Left lung (tissue), 10 donors: Measurements from ENCODE around the gene CDO1. TPM values are rescaled to one million over a fixed set of nuclear protein-coding genes. Genes with fewer than 3 reads are reported as not detected.

Source experiments
- ATAC-seq: fragments of 200-7000 bp; cut with Tn5 transposase; one replicate; pipeline ENCODE4 v1.9.1; 2020; ENCODE audit warnings: moderate library complexity
- DNase-seq, 4 donors: peaks; one replicate each; pipeline ENCODE4 v3.0.0-alpha.2; 2013 to 2020
- H3K27ac ChIP-seq, 2 donors: fragments of 200-600 bp; sonication (generic) in 1 of 2; one replicate each; pipeline versions ENCODE4 v1.5.0 to v1.8.0; 2020 to 2021
- H3K27me3 ChIP-seq, 2 donors: fragments of 200-600 bp; sonication (generic) in 1 of 2; one replicate each; pipeline versions ENCODE4 v1.5.0 to v1.8.0; 2020 to 2021
- H3K36me3 ChIP-seq, 2 donors: fragments of 200-600 bp; sonication (generic) in 1 of 2; one replicate each; pipeline versions ENCODE4 v1.5.0 to v1.8.0; 2020 to 2021
- H3K4me1 ChIP-seq, 2 donors: fragments of 200-600 bp; one replicate each; pipeline ENCODE4 v1.8.0; 2021
- H3K4me3 ChIP-seq, 2 donors: fragments of 200-600 bp; sonication (generic) in 1 of 2; one replicate each; pipeline versions ENCODE4 v1.5.0 to v1.8.0; 2020 to 2021; ENCODE audit warnings: mild to moderate bottlenecking in 1 of 2
- H3K9me3 ChIP-seq, 2 donors: fragments of 200-600 bp; sonication (generic) in 1 of 2; one replicate each; pipeline versions ENCODE4 v1.5.0 to v1.8.0; 2020 to 2021
- intact Hi-C, 2 donors: fragments of 100-400 bp; cut with DNase I; formaldehyde crosslinking; loops; one replicate each; pipeline versions ENCODE4 v1.11.2 to v1.14.2; 2022
- polyA plus RNA-seq, 6 donors: library from polyadenylated mRNA; unstranded; fragments of 120-200 nt; gene quantifications; one replicate each; pipeline ENCODE4 v1.2.1, GENCODE V29; 2013; ENCODE audit not compliant: insufficient read length in 6 of 6
- total RNA-seq, 2 donors: library from RNA; stranded (reverse); fragmentation: NEBNext Ultra II Directional; extraction: Animal tissue kit (Norgen Biotek cat#: 25700); gene quantifications; one replicate each; pipeline ENCODE4 v1.2.1, GENCODE V29; 2021
- TF ChIP-seq, protein P1 (sequence below), 2 donors: fragments of 200-600 bp; sonication (generic) in 1 of 2; IDR thresholded peaks; one replicate each; pipeline versions ENCODE4 v1.5.0 to v1.8.0; 2021; ENCODE audit warnings: antibody characterized with exemption in 2 of 2
- donor health status: DM: no; HTN: yes; CAD: no.
- donor health status: DM: no; HTN: no; CAD: no.

CDO1 gene
- total and polyA plus RNA-seq, 8 donors = 4.9 to 80.3 (median 59.7) TPM

DNA sequence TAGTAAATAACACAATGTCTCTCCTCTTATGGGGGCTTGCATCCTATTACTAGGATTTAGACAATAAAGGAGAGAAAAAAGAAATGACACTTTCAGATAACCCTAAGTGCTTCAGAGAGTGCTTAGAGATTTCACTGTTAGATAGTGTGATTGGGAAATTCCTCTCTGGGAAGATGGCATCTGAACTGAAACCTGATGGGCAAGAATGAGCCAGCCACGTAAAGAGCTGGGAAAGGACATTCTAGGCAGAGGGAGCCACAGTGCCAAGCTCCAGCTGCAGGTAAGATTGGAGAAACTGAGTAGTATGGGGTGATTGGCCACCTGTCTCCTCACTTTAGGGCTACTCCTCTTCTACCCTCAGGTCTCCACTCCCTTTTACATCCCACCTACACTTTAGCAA, 14.5 kb downstream of the CDO1 start:
- TF ChIP-seq, protein P1, sequence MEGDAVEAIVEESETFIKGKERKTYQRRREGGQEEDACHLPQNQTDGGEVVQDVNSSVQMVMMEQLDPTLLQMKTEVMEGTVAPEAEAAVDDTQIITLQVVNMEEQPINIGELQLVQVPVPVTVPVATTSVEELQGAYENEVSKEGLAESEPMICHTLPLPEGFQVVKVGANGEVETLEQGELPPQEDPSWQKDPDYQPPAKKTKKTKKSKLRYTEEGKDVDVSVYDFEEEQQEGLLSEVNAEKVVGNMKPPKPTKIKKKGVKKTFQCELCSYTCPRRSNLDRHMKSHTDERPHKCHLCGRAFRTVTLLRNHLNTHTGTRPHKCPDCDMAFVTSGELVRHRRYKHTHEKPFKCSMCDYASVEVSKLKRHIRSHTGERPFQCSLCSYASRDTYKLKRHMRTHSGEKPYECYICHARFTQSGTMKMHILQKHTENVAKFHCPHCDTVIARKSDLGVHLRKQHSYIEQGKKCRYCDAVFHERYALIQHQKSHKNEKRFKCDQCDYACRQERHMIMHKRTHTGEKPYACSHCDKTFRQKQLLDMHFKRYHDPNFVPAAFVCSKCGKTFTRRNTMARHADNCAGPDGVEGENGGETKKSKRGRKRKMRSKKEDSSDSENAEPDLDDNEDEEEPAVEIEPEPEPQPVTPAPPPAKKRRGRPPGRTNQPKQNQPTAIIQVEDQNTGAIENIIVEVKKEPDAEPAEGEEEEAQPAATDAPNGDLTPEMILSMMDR (IDR thresholded peaks at IDR 0.05) = no peak
- no peak overlapping the region for H3K4me3 ChIP-seq
- no peaks in the 10 kb centered on the region for H3K36me3 ChIP-seq
- H3K9me3 ChIP-seq = no peaks in the 10 kb centered on the region
- H3K27me3 ChIP-seq = no peaks in the 10 kb centered on the region
- no peak for ATAC-seq
- no peak overlapping the region for H3K27ac ChIP-seq
- no peak for DNase-seq
- intact Hi-C loops = no loop called here
- H3K4me1 ChIP-seq = no peaks in the 10 kb centered on the region

DNA sequence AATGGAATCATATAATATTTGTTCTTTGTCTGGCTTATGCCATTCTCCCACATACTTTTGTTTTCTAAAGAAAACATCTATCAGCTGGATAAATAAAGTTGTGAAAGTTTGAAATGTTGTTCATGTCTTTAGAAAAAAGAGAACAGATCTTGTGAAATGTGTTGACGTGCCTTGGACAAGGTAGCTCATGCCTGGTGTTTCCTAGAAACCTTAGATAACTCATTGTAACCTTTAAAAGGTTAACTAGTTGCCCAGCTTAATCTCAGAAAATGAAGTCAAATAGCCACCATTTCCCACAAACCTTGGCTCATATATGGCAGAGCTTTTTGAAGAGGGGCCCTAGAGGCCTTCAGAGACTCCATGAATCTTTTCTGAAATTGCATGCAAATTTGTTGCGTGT, 15.3 kb downstream of the CDO1 start:
- H3K4me3 ChIP-seq = no peak overlapping the region
- no peaks in the 10 kb centered on the region for H3K9me3 ChIP-seq
- TF ChIP-seq, protein P1 (IDR thresholded peaks at IDR 0.05) = no peak
- H3K4me1 ChIP-seq = no peaks in the 10 kb centered on the region
- no peaks in the 10 kb centered on the region for H3K36me3 ChIP-seq
- intact Hi-C loops = no loop called here
- no peak for ATAC-seq
- H3K27ac ChIP-seq = no peak overlapping the region
- DNase-seq = no peak
- no peaks in the 10 kb centered on the region for H3K27me3 ChIP-seq

DNA sequence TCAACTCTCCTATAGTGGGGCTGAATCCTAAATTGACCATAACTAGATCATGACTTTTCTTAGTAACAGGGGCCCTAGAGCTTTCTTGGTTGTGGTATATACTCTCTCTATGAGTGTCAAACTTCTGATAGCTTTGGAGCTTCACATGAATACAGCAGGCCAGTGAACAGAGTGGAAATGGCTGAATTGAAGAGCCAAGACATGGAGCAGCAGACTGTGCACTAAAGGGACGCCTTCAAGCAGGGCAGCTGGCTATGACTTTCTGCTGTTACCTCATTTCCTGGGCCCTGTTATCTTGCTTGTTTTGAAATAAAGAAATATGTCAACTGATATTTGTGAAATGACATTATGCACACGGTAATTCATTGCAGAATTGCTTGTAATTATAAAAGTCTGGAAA, 16.4 kb downstream of the CDO1 start:
- H3K9me3 ChIP-seq = no peaks in the 10 kb centered on the region
- no peak overlapping the region for H3K27ac ChIP-seq
- DNase-seq (no peak), ATAC-seq (no peak)
- intact Hi-C loops = no loop called here
- H3K4me1 ChIP-seq = no peaks in the 10 kb centered on the region
- no peak overlapping the region for H3K4me3 ChIP-seq
- no peaks in the 10 kb centered on the region for H3K27me3 ChIP-seq
- no peaks in the 10 kb centered on the region for H3K36me3 ChIP-seq
- TF ChIP-seq, protein P1 (IDR thresholded peaks at IDR 0.05) = no peak

DNA sequence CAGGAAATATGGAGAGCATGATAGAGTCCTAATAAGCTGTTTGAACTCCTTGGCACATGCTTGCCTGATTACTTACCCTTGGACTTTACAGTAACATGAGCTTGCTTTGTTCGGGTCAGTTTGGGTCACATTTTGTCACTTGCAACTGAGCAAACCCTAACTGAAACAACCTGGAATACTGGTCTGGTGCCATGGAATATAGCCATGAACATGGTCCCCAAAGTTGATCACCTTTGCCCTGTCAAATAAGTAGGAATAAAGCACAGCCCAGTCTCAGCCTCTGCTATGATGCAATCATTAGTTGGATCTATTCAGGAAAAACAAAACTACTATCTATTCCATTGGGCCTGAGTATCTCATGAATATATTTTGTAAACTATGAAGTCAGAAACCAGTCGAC, 18.2 kb downstream of the CDO1 start:
- H3K4me1 ChIP-seq = no peaks in the 10 kb centered on the region
- H3K27me3 ChIP-seq = no peaks in the 10 kb centered on the region
- no peaks in the 10 kb centered on the region for H3K9me3 ChIP-seq
- DNase-seq (no peak), ATAC-seq (no peak)
- intact Hi-C loops = no loop called here
- H3K27ac ChIP-seq = no peak overlapping the region
- H3K4me3 ChIP-seq = no peak overlapping the region
- TF ChIP-seq, protein P1 (IDR thresholded peaks at IDR 0.05) = no peak
- H3K36me3 ChIP-seq = no peaks in the 10 kb centered on the region

DNA sequence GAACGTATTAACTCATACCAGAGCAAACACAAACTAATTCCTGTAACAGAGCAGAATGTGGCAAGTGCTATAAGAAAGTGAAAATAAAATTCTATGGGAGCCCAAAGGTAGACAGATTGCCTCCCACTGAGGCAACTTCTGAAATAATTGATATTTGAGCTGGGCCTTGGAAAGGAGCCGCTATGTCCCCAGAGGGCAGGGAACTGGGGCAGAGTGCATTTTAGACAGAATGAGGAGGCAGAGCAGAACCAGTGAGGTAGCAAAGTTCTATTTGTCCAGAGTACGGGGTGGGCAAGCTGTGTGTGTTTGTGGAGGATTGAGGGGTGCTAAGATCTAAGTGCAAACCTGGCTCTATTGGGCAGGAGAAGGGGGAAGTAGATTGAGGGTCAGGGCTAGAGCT, 19.8 kb downstream of the CDO1 start:
- no peaks in the 10 kb centered on the region for H3K9me3 ChIP-seq
- ATAC-seq = no peak

More for the DNA sequence above, 19.8 kb downstream of the CDO1 start:
- no peak for DNase-seq
- Histone ChIP-seq H3K4me3 (no peak overlapping the region), H3K4me1 (no peaks in the 10 kb centered on the region), H3K27me3 (no peaks in the 10 kb centered on the region), H3K27ac (no peak overlapping the region), H3K36me3 (no peaks in the 10 kb centered on the region)
- intact Hi-C loops = no loop called here
- TF ChIP-seq, protein P1 (IDR thresholded peaks at IDR 0.05) = no peak
